Neural cell (in vitro differentiated cells): ENCODE measurements around the gene IL23A. TPM values are rescaled to one million over a fixed set of nuclear protein-coding genes. Genes with fewer than 3 reads are reported as not detected.

Experiments
- H2AFZ ChIP-seq: fragments of 200-600, 300-800 bp; sonication (generic), shearing (Covaris generic); 2 replicates; pipeline ENCODE4 v1.6.0; 2014; ENCODE audit warnings: low read depth, mild to moderate bottlenecking, antibody characterized with exemption, low read length, moderate library complexity
- H3F3A ChIP-seq: fragments of 200-600 bp; shearing (Covaris generic); 2 replicates; pipeline ENCODE4 v1.6.1; 2016; ENCODE audit warnings: mild to moderate bottlenecking, moderate library complexity, mixed read lengths, antibody characterized with exemption, low read length; ENCODE audit not compliant: insufficient read depth, poor library complexity, severe bottlenecking
- H3K27ac ChIP-seq: fragments of 200-600, 300-800 bp; sonication (generic), shearing (Covaris generic); 2 replicates; pipeline ENCODE4 v1.5.1; 2014; ENCODE audit warnings: mild to moderate bottlenecking, low read length, moderate library complexity
- H3K27me3 ChIP-seq: fragments of 300-800, 200-600 bp; sonication (generic), shearing (Covaris generic); 2 replicates; pipeline ENCODE4 v1.6.0; 2014; ENCODE audit warnings: mild to moderate bottlenecking, low read depth, low read length, moderate library complexity; ENCODE audit not compliant: insufficient read depth
- H3K36me3 ChIP-seq: fragments of 300-800, 200-600 bp; sonication (generic), shearing (Covaris generic); 2 replicates; pipeline ENCODE4 v1.5.1; 2014; ENCODE audit warnings: mild to moderate bottlenecking, antibody characterized with exemption, low read length, moderate library complexity; ENCODE audit not compliant: insufficient read depth
- H3K4me2 ChIP-seq: fragments of 300-800, 200-600 bp; sonication (generic), shearing (Covaris generic); 2 replicates; pipeline ENCODE4 v1.6.0; 2014; ENCODE audit warnings: mild to moderate bottlenecking, low read length
- H3K4me3 ChIP-seq: fragments of 300-800, 200-600 bp; sonication (generic), shearing (Covaris generic); 2 replicates; pipeline ENCODE4 v1.5.1; 2014; ENCODE audit warnings: mild to moderate bottlenecking, low read length, moderate library complexity
- H3K79me2 ChIP-seq: fragments of 200-600 bp; shearing (Covaris generic); replicated peaks from 2 replicates; pipeline ENCODE4 v1.6.0; 2014; ENCODE audit warnings: mild to moderate bottlenecking, low read length, moderate library complexity; ENCODE audit not compliant: insufficient read depth
- H3K9ac ChIP-seq: fragments of 300-800, 200-600 bp; sonication (generic), shearing (Covaris generic); 2 replicates; pipeline ENCODE4 v1.6.1; 2016; ENCODE audit warnings: mild to moderate bottlenecking, low read length, mixed read lengths
- H3K9me2 ChIP-seq: fragments of 200-600 bp; shearing (Covaris generic); 2 replicates; pipeline ENCODE4 v1.6.1; 2016; ENCODE audit warnings: mild to moderate bottlenecking, low read length, mixed read lengths; ENCODE audit not compliant: insufficient read depth
- H3K9me3 ChIP-seq: fragments of 200-600, 300-800 bp; sonication (generic), shearing (Covaris generic); 2 replicates; pipeline ENCODE4 v1.6.1; 2016; ENCODE audit warnings: mild to moderate bottlenecking, mixed run types, low read length, moderate library complexity, mixed read lengths
- H4K20me1 ChIP-seq: fragments of 200-600 bp; shearing (Covaris generic); 2 replicates; pipeline ENCODE4 v1.6.1; 2016; ENCODE audit warnings: mild to moderate bottlenecking, mixed run types; ENCODE audit not compliant: insufficient read depth
- CTCF ChIP-seq: fragments of 450-650 bp; IDR thresholded peaks from 2 replicates; pipeline ENCODE4 v1.5.1; 2014; ENCODE audit warnings: antibody characterized with exemption, mild to moderate bottlenecking, moderate library complexity; ENCODE audit not compliant: poor library complexity, severe bottlenecking
- EP300 ChIP-seq: fragments of 450-650 bp; conservative IDR thresholded peaks from 2 replicates; pipeline ENCODE4 v1.6.1; 2014; ENCODE audit warnings: antibody characterized with exemption, mild to moderate bottlenecking, moderate library complexity; ENCODE audit not compliant: poor library complexity, severe bottlenecking
- EZH2 ChIP-seq: fragments of 200-600, 300-800 bp; shearing (Covaris generic), sonication (generic); IDR thresholded peaks from 2 replicates; pipeline ENCODE4 v1.6.1; 2014; ENCODE audit warnings: antibody characterized with exemption, low read length, borderline replicate concordance, mild to moderate bottlenecking; ENCODE audit not compliant: insufficient read depth, poor library complexity, severe bottlenecking
- MXI1 ChIP-seq: fragments of 450-650 bp; conservative IDR thresholded peaks from 2 replicates; pipeline ENCODE4 v1.6.1; 2014; ENCODE audit warnings: antibody characterized with exemption, mild to moderate bottlenecking; ENCODE audit not compliant: poor library complexity, severe bottlenecking
- POLR2AphosphoS5 ChIP-seq: IDR thresholded peaks from 2 replicates; pipeline ENCODE4 v1.6.1; 2012
- RAD21 ChIP-seq: fragments of 450-650 bp; conservative IDR thresholded peaks from 2 replicates; pipeline ENCODE4 v1.6.1; 2014; ENCODE audit warnings: antibody characterized with exemption, mild to moderate bottlenecking, moderate library complexity
- SMC3 ChIP-seq: fragments of 450-650 bp; conservative IDR thresholded peaks from 2 replicates; pipeline ENCODE4 v1.6.1; 2014; ENCODE audit warnings: antibody characterized with exemption, mild to moderate bottlenecking, moderate library complexity; ENCODE audit not compliant: poor library complexity
- TAF1 ChIP-seq: IDR thresholded peaks from 2 replicates; pipeline ENCODE4 v1.6.1; 2012; ENCODE audit warnings: low read depth
- polyA plus RNA-seq: library from polyadenylated mRNA; depleted of rRNA; stranded (reverse); fragments of >200 nt; gene quantifications from 2 replicates; pipeline ENCODE4 v1.2.3, GENCODE V29; 2014
- TF ChIP-seq, protein P1 (sequence below): IDR thresholded peaks from 2 replicates; pipeline ENCODE4 v1.6.1; 2012; ENCODE audit warnings: borderline replicate concordance

Gene IL23A
- polyA plus RNA-seq, 1 donor from 2014 or later = 0.31 TPM

DNA sequence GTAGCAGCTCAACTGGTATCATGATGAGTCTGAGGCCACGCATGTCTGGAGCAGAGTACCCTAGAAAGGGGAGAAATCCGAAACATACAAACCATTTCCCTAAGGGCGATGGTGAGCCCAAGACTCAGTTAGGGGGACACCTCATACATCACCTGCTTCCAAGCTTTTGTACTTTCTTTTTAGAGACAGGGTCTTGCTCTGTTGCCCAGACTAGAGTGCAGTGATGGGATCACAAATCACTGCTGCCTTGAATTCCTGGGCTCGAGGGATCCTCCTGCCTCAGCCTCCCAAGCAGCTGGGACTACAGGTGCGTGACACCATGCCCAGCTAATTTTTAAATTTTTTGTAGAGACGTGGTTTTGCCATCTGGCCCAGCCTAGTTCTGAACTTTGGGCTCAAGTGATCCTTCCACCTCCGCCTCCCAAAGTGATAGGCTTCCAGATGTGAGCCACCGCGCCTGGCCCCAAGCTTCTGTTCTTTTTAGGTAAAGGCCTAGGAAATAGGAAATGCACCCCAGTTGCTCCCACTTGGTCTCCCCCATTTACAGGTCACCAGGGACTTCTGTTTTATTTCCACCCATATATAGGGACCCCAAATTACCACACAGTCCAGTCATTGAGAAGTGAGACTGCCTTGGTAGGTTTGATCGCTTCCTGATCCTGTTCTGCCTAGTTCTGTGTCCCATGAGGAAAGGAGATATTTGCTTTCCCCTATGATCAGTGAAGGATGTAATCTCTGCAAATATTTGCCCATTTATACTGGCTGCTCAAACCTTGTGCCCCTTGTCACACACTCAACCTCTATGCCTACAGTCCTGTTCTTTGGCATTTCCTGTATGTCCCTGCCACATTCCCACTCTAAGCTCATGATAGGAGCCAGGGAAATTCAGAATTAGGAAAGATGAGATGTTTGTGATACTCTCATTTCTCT, 23.7 kb downstream of the IL23A start, which contains the start of gene APOF:
TSS of gene APOF (minus strand) at position 728 of the 930 bp plus-strand sequence. CDS start at position 616, 112 bp downstream.
- Histone ChIP-seq H3K4me2 (no peak within 1 kb of the TSS), H3K9me3 (no peaks in the 10 kb centered on the region), H3K9ac (no peak within 1 kb of the TSS), H2AFZ (no peak within 1 kb of the TSS), H3K27me3 (no peaks in the 10 kb centered on the region), H3K9me2 (no peaks in the 10 kb centered on the region), H3F3A (no peaks in the 10 kb centered on the region), H4K20me1 (no peaks in the 10 kb centered on the region), H3K27ac (no peak within 1 kb of the TSS), H3K4me3 (no peak within 1 kb of the TSS), H3K36me3 (no peaks in the 10 kb centered on the region), H3K79me2 (no peaks in the 10 kb centered on the region)
- TF ChIP-seq SMC3 (no peak), MXI1 (no peak), CTCF (no peak), EZH2 (no peak)

GRCh38 chr12:56366948-56367347, 28.3 kb downstream of the IL23A start:
- no peak for TF ChIP-seq POLR2AphosphoS5
- TF ChIP-seq EZH2 = no peak
- no peak for TF ChIP-seq RAD21
- Histone ChIP-seq H3F3A (no peaks in the 10 kb centered on the region), H3K79me2 (no peaks in the 10 kb centered on the region), H4K20me1 (no peaks in the 10 kb centered on the region), H2AFZ (no peak overlapping the region), H3K36me3 (no peaks in the 10 kb centered on the region), H3K9me3 (no peaks in the 10 kb centered on the region), H3K27ac (no peak overlapping the region), H3K4me3 (no peak overlapping the region), H3K9me2 (no peaks in the 10 kb centered on the region), H3K9ac (no peak overlapping the region), H3K27me3 (no peaks in the 10 kb centered on the region), H3K4me2 (no peak overlapping the region)

DNA sequence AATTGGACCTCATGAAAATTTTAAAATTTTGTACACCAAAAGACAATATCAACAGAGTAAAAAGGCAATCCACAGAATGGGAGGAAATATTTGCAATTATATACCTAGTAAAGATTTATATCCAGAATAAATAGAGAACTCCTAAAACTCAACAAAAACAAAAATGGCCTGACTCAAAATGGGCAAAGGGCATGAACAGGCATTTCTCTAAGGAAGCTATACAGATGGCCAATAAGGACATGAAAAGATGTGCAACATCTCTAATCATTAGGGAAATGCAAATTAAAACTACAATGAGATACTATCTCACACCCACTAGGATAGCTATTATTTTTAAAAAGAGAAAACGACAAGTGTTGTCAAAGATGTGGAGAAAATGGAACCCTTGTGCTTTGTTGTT, 34.8 kb downstream of the IL23A start:
- Histone ChIP-seq H3F3A (no peaks in the 10 kb centered on the region), H3K4me2 (no peak overlapping the region)

More for the DNA sequence above, 34.8 kb downstream of the IL23A start:
- TF ChIP-seq EP300 = no peak
- TF ChIP-seq MXI1 = no peak
- TF ChIP-seq, protein P1, sequence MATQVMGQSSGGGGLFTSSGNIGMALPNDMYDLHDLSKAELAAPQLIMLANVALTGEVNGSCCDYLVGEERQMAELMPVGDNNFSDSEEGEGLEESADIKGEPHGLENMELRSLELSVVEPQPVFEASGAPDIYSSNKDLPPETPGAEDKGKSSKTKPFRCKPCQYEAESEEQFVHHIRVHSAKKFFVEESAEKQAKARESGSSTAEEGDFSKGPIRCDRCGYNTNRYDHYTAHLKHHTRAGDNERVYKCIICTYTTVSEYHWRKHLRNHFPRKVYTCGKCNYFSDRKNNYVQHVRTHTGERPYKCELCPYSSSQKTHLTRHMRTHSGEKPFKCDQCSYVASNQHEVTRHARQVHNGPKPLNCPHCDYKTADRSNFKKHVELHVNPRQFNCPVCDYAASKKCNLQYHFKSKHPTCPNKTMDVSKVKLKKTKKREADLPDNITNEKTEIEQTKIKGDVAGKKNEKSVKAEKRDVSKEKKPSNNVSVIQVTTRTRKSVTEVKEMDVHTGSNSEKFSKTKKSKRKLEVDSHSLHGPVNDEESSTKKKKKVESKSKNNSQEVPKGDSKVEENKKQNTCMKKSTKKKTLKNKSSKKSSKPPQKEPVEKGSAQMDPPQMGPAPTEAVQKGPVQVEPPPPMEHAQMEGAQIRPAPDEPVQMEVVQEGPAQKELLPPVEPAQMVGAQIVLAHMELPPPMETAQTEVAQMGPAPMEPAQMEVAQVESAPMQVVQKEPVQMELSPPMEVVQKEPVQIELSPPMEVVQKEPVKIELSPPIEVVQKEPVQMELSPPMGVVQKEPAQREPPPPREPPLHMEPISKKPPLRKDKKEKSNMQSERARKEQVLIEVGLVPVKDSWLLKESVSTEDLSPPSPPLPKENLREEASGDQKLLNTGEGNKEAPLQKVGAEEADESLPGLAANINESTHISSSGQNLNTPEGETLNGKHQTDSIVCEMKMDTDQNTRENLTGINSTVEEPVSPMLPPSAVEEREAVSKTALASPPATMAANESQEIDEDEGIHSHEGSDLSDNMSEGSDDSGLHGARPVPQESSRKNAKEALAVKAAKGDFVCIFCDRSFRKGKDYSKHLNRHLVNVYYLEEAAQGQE = no peak
- no peak for TF ChIP-seq POLR2AphosphoS5
- TF ChIP-seq TAF1 = no peak
- no peak for TF ChIP-seq SMC3
- no peak for TF ChIP-seq CTCF
- Histone ChIP-seq H3K27me3 (no peaks in the 10 kb centered on the region), H3K36me3 (no peaks in the 10 kb centered on the region), H2AFZ (no peak overlapping the region), H3K79me2 (no peaks in the 10 kb centered on the region), H3K27ac (no peak overlapping the region), H4K20me1 (no peaks in the 10 kb centered on the region), H3K9me3 (peaks cover 3% of the 10 kb centered on the region), H3K9ac (no peak overlapping the region), H3K9me2 (no peaks in the 10 kb centered on the region), H3K4me3 (no peak overlapping the region)
